ENCODE measurements around the gene SART1.

The SART1 gene

GRCh38 chr11:65961267-65962140 is at the start of gene SART1:
Gene SART1 (plus strand): TSS chr11:65961734. CDS start chr11:65961781, 47 bp downstream.
- DNase-seq: peak; percentile 99

- no peak for DNase-seq
Measured at GRCh38 chr11:65912845-65913244, 48.7 kb upstream of the SART1 start.

- no peak for DNase-seq
Measured at GRCh38 chr11:65915101-65915820, 46.3 kb upstream of the SART1 start.

GRCh38 chr11:65915821-65916251 is 45.7 kb upstream of the SART1 start:
- DNase-seq: no peak

GRCh38 chr11:65916391-65916790 is 45.1 kb upstream of the SART1 start:
- DNase-seq: no peak

GRCh38 chr11:65917077-65917433 is 44.5 kb upstream of the SART1 start:
- no peak for DNase-seq

GRCh38 chr11:65917434-65918210 is 43.9 kb upstream of the SART1 start:
- no peak for DNase-seq

GRCh38 chr11:65918211-65919140 is 43.1 kb upstream of the SART1 start, which contains the start of gene C11orf68:
Gene C11orf68 (minus strand): TSS chr11:65919062. CDS start chr11:65919031, 31 bp downstream.
- DNase-seq: no peak

GRCh38 chr11:65919141-65919572 is 42.4 kb upstream of the SART1 start, which contains the start of gene DRAP1:
Gene DRAP1 (plus strand): TSS chr11:65919426. CDS start chr11:65919502, 76 bp downstream.
- peak; percentile 99 for DNase-seq

GRCh38 chr11:65919573-65920371 is 41.8 kb upstream of the SART1 start:
- no peak for DNase-seq

- DNase-seq: no peak
Measured at GRCh38 chr11:65920372-65920802, 41.1 kb upstream of the SART1 start.

- DNase-seq: no peak
Measured at GRCh38 chr11:65921033-65921555, 40.4 kb upstream of the SART1 start.

- DNase-seq: no peak
Measured at GRCh38 chr11:65921876-65922275, 39.7 kb upstream of the SART1 start.

GRCh38 chr11:65922565-65922964 is 39.0 kb upstream of the SART1 start:
- DNase-seq: no peak

GRCh38 chr11:65925397-65925796 is 36.1 kb upstream of the SART1 start:
- no peak for DNase-seq

GRCh38 chr11:65927904-65928397 is 33.6 kb upstream of the SART1 start:
- peak; percentile 87 for DNase-seq

GRCh38 chr11:65928667-65929066 is 32.9 kb upstream of the SART1 start:
- no peak for DNase-seq

- no peak for DNase-seq
Measured at GRCh38 chr11:65931773-65932557, 29.6 kb upstream of the SART1 start.

GRCh38 chr11:65932558-65932919 is 29.0 kb upstream of the SART1 start:
- no peak for DNase-seq

GRCh38 chr11:65934014-65934413 is 27.5 kb upstream of the SART1 start:
- no peak for DNase-seq
